SK-N-SH (cell line): ENCODE results near the gene RASSF8. TPM values are rescaled to one million over a fixed set of nuclear protein-coding genes. Genes with fewer than 3 reads are reported as not detected.
A peak's percentile ranks its signal among the peaks of the same experiment; 100 is the strongest.

Source experiments
- CTCF ChIA-PET: fragments of 300-600, 350-600 bp; formaldehyde crosslinking; extraction: SDS; loops from one replicate; lab custom pipeline; 2021; lab: Yijun Ruan, JAX
- POLR2A ChIA-PET: fragments of 350-600 bp; sonication (Branson Sonifier 250); formaldehyde crosslinking; extraction: SDS; loops from one replicate; lab custom pipeline; 2020; ENCODE audit warnings: antibody characterized with exemption, inconsistent platforms; lab: Yijun Ruan, JAX
- DNase-seq: peaks from one replicate; pipeline ENCODE4 v3.0.0; 2012
- H2AFZ ChIP-seq: fragments of 200-600 bp; sonication (generic); 2 replicates; pipeline ENCODE4 v1.8.1; 2016; ENCODE audit warnings: antibody characterized with exemption, mild to moderate bottlenecking, low read depth
- H3F3A ChIP-seq: fragments of 200-600 bp; sonication (generic); replicated peaks from 2 replicates; pipeline ENCODE3; 2016; ENCODE audit warnings: antibody characterized with exemption, mild to moderate bottlenecking; ENCODE audit not compliant: insufficient read depth
- H3K27ac ChIP-seq, 2 experiments: fragments of 200-500 bp in 1 of 2; fragments of 200-600 bp in 1 of 2; sonication (Bioruptor generic) in 1 of 2; sonication (generic), shearing (Covaris generic) in 1 of 2; 2 replicates each; pipeline versions ENCODE4 v1.5.1 to v1.6.1; 2014 to 2016; ENCODE audit warnings: low read depth in 2 of 2, inconsistent platforms in 1 of 2, low read length in 1 of 2, mild to moderate bottlenecking in 1 of 2, mixed read lengths in 1 of 2
- H3K27me3 ChIP-seq: fragments of 200-600 bp; sonication (generic), shearing (Covaris generic); 2 replicates; pipeline ENCODE4 v1.6.1; 2016; ENCODE audit warnings: mixed run types; ENCODE audit not compliant: insufficient read depth
- H3K36me3 ChIP-seq, 2 experiments: fragments of 200-500 bp in 1 of 2; fragments of 200-600 bp in 1 of 2; sonication (Bioruptor generic) in 1 of 2; sonication (generic) in 1 of 2; replicated peaks in 1 of 2; 2 replicates each; pipeline versions ENCODE3 to v1.5.1; 2014 to 2016; ENCODE audit warnings: low read length in 1 of 2, mild to moderate bottlenecking in 1 of 2; ENCODE audit not compliant: insufficient read depth in 2 of 2, control insufficient read depth in 1 of 2
- H3K4me1 ChIP-seq, 2 experiments: fragments of 200-500 bp in 1 of 2; fragments of 200-600 bp in 1 of 2; sonication (Bioruptor generic) in 1 of 2; sonication (generic), shearing (Covaris generic) in 1 of 2; 2 replicates each; pipeline versions ENCODE4 v1.5.1 to v1.6.1; 2014 to 2016; ENCODE audit warnings: low read depth in 1 of 2, low read length in 1 of 2, mixed run types in 1 of 2; ENCODE audit not compliant: insufficient read depth in 2 of 2, control insufficient read depth in 1 of 2
- H3K4me2 ChIP-seq: fragments of 200-600 bp; sonication (generic), shearing (Covaris generic); 2 replicates; pipeline ENCODE4 v1.6.1; 2017; ENCODE audit warnings: mixed run types
- H3K4me3 ChIP-seq, 2 experiments: fragments of 200-500 bp in 1 of 2; fragments of 200-600 bp in 1 of 2; sonication (Bioruptor generic) in 1 of 2; sonication (generic), shearing (Covaris generic) in 1 of 2; 2 replicates each; pipeline versions ENCODE4 v1.5.1 to v1.8.1; 2014 to 2016; ENCODE audit warnings: low read depth in 2 of 2, inconsistent platforms in 1 of 2, low read length in 1 of 2, mild to moderate bottlenecking in 1 of 2, mixed read lengths in 1 of 2, moderate library complexity in 1 of 2
- H3K79me2 ChIP-seq: fragments of 200-600 bp; sonication (generic); 2 replicates; pipeline ENCODE4 v1.8.1; 2017; ENCODE audit warnings: mild to moderate bottlenecking; ENCODE audit not compliant: insufficient read depth
- H3K9ac ChIP-seq: fragments of 200-600 bp; sonication (generic); 2 replicates; pipeline ENCODE4 v1.6.1; 2017; ENCODE audit warnings: mixed run types
- H3K9me2 ChIP-seq: fragments of 200-600 bp; sonication (generic); 2 replicates; pipeline ENCODE4 v1.6.1; 2017; ENCODE audit warnings: mixed run types
- H3K9me3 ChIP-seq: fragments of 200-600 bp; sonication (generic); 2 replicates; pipeline ENCODE4 v1.6.1; 2017; ENCODE audit warnings: mixed run types, mild to moderate bottlenecking, moderate library complexity
- H4K20me1 ChIP-seq: fragments of 200-600 bp; sonication (generic); 2 replicates; pipeline ENCODE4 v1.6.1; 2017; ENCODE audit warnings: mild to moderate bottlenecking, mixed run types; ENCODE audit not compliant: insufficient read depth
- CHD2 ChIP-seq: fragments of 150-350 bp; IDR thresholded peaks from 2 replicates; pipeline ENCODE4 v1.6.1; 2018; ENCODE audit warnings: low read length; ENCODE audit not compliant: partially characterized antibody
- ELF1 ChIP-seq: IDR thresholded peaks from 2 replicates; pipeline ENCODE4 v1.4.0; 2012
- EP300 ChIP-seq, 2 experiments: IDR thresholded peaks; 2 replicates each; pipeline versions ENCODE4 v1.4.0 to v1.6.1; 2012; ENCODE audit warnings: borderline replicate concordance in 1 of 2, low read depth in 1 of 2, low read length in 1 of 2
- FOXM1 ChIP-seq: IDR thresholded peaks from 2 replicates; pipeline ENCODE4 v1.4.0; 2012; ENCODE audit warnings: low read depth, mild to moderate bottlenecking
- GABPA ChIP-seq: IDR thresholded peaks from 2 replicates; pipeline ENCODE4 v1.4.0; 2012; ENCODE audit warnings: low read depth, mild to moderate bottlenecking
- MEF2A ChIP-seq: IDR thresholded peaks from 2 replicates; pipeline ENCODE4 v1.4.0; 2012; ENCODE audit warnings: low read depth, borderline replicate concordance
- NFIC ChIP-seq: IDR thresholded peaks from 2 replicates; pipeline ENCODE4 v1.4.0; 2012; ENCODE audit warnings: borderline replicate concordance
- NRF1 ChIP-seq: IDR thresholded peaks from 2 replicates; pipeline ENCODE4 v1.6.1; 2012; ENCODE audit warnings: low read depth, mild to moderate bottlenecking, low read length
- POLR2AphosphoS5 ChIP-seq: IDR thresholded peaks from 2 replicates; pipeline ENCODE4 v1.6.1; 2012; ENCODE audit warnings: low read depth, low read length
- TAF1 ChIP-seq: IDR thresholded peaks from 2 replicates; pipeline ENCODE4 v1.6.1; 2012; ENCODE audit warnings: low read depth, mild to moderate bottlenecking, low read length, moderate library complexity, borderline replicate concordance
- TCF12 ChIP-seq: IDR thresholded peaks from 2 replicates; pipeline ENCODE4 v1.4.0; 2012
- TEAD4 ChIP-seq: IDR thresholded peaks from 2 replicates; pipeline ENCODE4 v1.4.0; 2012; ENCODE audit warnings: mild to moderate bottlenecking, borderline replicate concordance; ENCODE audit not compliant: insufficient read depth
- WGBS: methylation state at CpG from one replicate; pipeline ENCODE4 v1.1.6; 2017; ENCODE audit warnings: low lambda C conversion rate; 5-methylcytosine and 5-hydroxymethylcytosine counted together
- polyA plus RNA-seq, 3 experiments: library from polyadenylated mRNA; depleted of rRNA; stranded (reverse); fragments of >200 nt; gene quantifications; 2 replicates each; pipeline ENCODE4 v1.2.3, GENCODE V29; 2012
- TF ChIP-seq, protein P1 (sequence below): IDR thresholded peaks from 2 replicates; pipeline ENCODE4 v1.4.0; 2012; ENCODE audit warnings: low read depth, borderline replicate concordance
- TF ChIP-seq, protein P2 (sequence below): fragments of 150-350 bp; IDR thresholded peaks from 2 replicates; pipeline ENCODE4 v1.6.1; 2017; ENCODE audit warnings: antibody characterized with exemption, low read length, low read depth, borderline replicate concordance
- TF ChIP-seq, protein P3 (sequence below): IDR thresholded peaks from 2 replicates; pipeline ENCODE4 v1.6.1; 2012; ENCODE audit warnings: mild to moderate bottlenecking, low read depth, low read length, moderate library complexity
- TF ChIP-seq, protein P4 (sequence below): fragments of 200-600 bp; sonication (generic); IDR thresholded peaks from 2 replicates; pipeline ENCODE4 v1.6.1; 2017; ENCODE audit warnings: antibody characterized with exemption, mild to moderate bottlenecking, moderate library complexity

Gene RASSF8
- polyA plus RNA-seq, 1 of the 3 experiments (the other 2 are of a cell fraction) = 15.3 TPM

DNA sequence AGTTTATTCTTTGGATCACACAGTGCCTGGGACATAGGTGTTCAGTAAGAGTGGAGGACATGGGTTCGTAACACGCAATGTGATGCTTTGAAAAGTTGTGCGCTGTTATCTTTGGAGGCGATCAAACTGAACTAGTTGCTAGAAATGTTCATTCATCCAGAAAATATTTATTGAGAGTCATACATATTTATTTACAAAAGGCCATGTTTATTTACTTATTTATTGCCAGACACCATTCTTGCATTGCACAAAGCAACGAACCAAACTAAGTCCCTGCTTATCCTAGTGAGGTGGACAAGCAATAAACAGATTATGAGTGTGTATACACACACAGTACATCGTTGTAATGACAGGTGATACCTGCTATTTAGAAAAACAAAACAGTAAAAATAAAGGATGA lies 153.8 kb downstream of the RASSF8 start (continued):
- TF ChIP-seq, protein P1, sequence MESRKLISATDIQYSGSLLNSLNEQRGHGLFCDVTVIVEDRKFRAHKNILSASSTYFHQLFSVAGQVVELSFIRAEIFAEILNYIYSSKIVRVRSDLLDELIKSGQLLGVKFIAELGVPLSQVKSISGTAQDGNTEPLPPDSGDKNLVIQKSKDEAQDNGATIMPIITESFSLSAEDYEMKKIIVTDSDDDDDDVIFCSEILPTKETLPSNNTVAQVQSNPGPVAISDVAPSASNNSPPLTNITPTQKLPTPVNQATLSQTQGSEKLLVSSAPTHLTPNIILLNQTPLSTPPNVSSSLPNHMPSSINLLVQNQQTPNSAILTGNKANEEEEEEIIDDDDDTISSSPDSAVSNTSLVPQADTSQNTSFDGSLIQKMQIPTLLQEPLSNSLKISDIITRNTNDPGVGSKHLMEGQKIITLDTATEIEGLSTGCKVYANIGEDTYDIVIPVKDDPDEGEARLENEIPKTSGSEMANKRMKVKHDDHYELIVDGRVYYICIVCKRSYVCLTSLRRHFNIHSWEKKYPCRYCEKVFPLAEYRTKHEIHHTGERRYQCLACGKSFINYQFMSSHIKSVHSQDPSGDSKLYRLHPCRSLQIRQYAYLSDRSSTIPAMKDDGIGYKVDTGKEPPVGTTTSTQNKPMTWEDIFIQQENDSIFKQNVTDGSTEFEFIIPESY = no peak
- TF ChIP-seq TAF1 (no peak), MEF2A (no peak), GABPA (no peak), NFIC (no peak), EP300 (IDR thresholded peaks at IDR 0.05; ENCODE audit: borderline replicate concordance in 1 of 2, low read depth in 1 of 2, low read length in 1 of 2) (no peak)

DNA sequence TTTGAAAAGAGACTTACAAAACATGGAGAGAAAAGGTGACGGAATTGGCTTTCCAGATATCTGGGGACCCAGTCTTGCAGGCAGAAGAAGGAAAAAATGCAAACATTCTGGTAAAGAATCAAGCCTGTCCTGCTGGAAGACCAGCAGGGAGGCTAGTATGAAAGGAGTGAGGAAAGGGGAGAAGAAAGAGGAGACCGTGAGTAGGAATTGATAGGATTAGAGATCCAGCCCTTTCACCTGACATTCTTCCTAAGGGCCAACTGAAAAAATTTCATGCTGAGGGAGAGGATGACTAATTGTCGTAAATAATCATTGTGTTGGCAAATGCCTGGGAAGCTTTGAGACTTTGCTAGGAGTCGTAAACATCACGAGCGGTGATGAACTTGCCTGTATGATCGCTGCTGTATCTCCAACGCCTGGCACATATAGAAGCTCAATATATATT lies 154.2 kb downstream of the RASSF8 start:
- no peak overlapping the region for H3K27ac ChIP-seq
- no peaks in the 10 kb centered on the region for H3K9me2 ChIP-seq
- no peak overlapping the region for H3K4me3 ChIP-seq
- no peak overlapping the region for H3K4me2 ChIP-seq
- peaks cover 4% of the 10 kb centered on the region for H3F3A ChIP-seq
- ChIA-PET CTCF (no interaction called here), POLR2A (no interaction called here)
- no peaks in the 10 kb centered on the region for H3K36me3 ChIP-seq
- no peaks in the 10 kb centered on the region for H3K9me3 ChIP-seq
- 92% methylated on average over 8 of the region's 8 CpGs for WGBS
- no peaks in the 10 kb centered on the region for H4K20me1 ChIP-seq
- no peak overlapping the region for H3K9ac ChIP-seq
- no peak overlapping the region for H2AFZ ChIP-seq
- TF ChIP-seq CHD2 (no peak), TCF12 (no peak), NFIC (no peak)
- TF ChIP-seq, protein P2, sequence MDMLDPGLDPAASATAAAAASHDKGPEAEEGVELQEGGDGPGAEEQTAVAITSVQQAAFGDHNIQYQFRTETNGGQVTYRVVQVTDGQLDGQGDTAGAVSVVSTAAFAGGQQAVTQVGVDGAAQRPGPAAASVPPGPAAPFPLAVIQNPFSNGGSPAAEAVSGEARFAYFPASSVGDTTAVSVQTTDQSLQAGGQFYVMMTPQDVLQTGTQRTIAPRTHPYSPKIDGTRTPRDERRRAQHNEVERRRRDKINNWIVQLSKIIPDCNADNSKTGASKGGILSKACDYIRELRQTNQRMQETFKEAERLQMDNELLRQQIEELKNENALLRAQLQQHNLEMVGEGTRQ = no peak
- TF ChIP-seq, all 33 proteins: peak for 0
- Histone ChIP-seq H3K4me1 (peaks cover 0 to 12% of the 10 kb centered on the region in 2 experiments; a peak in 2 of 4 replicates), H3K79me2 (no peaks in the 10 kb centered on the region), H3K27me3 (no peaks in the 10 kb centered on the region)
- DNase-seq = no peak

DNA sequence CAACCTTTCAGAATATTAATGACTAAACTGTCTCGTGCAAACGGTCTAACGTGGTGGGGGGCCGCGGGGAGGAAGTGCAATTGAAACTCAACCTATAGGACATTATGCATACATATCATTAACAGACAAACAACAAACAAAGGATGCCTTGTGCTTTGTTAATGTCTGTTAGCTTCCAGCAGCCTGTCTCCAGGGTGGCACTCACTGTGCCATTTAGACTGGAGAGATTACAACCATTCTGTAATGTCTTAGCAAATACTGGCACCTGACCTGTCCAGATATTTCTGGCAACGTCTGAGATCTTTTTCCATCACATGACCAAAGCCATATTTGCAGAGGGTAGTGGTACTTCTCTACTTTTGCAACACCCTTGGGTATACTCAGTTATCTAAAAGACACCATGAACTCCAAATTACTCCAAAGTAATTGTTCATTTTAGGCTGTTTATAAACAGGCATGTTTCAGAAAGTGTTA lies 154.7 kb downstream of the RASSF8 start:
- no peaks in the 10 kb centered on the region for H3K9me3 ChIP-seq
- no peak for DNase-seq
- H3K4me3 ChIP-seq = peak overlapping the region in 1 of 2 experiments; percentile 58; a peak in 1 of 4 replicates
- no peaks in the 10 kb centered on the region for H3K79me2 ChIP-seq
- no peaks in the 10 kb centered on the region for H3K27me3 ChIP-seq
- H3K4me2 ChIP-seq = peak overlapping the region; percentile 70
- no peak overlapping the region for H3K27ac ChIP-seq
- peaks cover 4% of the 10 kb centered on the region for H3F3A ChIP-seq
- WGBS = 83% methylated on average over 6 of the region's 6 CpGs
- H3K9ac ChIP-seq = no peak overlapping the region; the same call in 1 of the 2 replicates
- H2AFZ ChIP-seq = no peak overlapping the region
- CTCF ChIA-PET = interaction anchor here (0.6 to 1.0 kb wide), 2 partner anchors 154 to 501 kb away, joined by 3 read pairs; no protein-coding TSS in a partner anchor
- POLR2A ChIA-PET = no interaction called here
- H3K9me2 ChIP-seq = no peaks in the 10 kb centered on the region
- peaks cover 0 to 12% of the 10 kb centered on the region in 2 experiments; a peak in 2 of 4 replicates for H3K4me1 ChIP-seq
- no peaks in the 10 kb centered on the region for H3K36me3 ChIP-seq
- H4K20me1 ChIP-seq = no peaks in the 10 kb centered on the region
- TF ChIP-seq, protein P3, sequence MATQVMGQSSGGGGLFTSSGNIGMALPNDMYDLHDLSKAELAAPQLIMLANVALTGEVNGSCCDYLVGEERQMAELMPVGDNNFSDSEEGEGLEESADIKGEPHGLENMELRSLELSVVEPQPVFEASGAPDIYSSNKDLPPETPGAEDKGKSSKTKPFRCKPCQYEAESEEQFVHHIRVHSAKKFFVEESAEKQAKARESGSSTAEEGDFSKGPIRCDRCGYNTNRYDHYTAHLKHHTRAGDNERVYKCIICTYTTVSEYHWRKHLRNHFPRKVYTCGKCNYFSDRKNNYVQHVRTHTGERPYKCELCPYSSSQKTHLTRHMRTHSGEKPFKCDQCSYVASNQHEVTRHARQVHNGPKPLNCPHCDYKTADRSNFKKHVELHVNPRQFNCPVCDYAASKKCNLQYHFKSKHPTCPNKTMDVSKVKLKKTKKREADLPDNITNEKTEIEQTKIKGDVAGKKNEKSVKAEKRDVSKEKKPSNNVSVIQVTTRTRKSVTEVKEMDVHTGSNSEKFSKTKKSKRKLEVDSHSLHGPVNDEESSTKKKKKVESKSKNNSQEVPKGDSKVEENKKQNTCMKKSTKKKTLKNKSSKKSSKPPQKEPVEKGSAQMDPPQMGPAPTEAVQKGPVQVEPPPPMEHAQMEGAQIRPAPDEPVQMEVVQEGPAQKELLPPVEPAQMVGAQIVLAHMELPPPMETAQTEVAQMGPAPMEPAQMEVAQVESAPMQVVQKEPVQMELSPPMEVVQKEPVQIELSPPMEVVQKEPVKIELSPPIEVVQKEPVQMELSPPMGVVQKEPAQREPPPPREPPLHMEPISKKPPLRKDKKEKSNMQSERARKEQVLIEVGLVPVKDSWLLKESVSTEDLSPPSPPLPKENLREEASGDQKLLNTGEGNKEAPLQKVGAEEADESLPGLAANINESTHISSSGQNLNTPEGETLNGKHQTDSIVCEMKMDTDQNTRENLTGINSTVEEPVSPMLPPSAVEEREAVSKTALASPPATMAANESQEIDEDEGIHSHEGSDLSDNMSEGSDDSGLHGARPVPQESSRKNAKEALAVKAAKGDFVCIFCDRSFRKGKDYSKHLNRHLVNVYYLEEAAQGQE = no peak
- no peak for TF ChIP-seq EP300 (IDR thresholded peaks at IDR 0.05; ENCODE audit: borderline replicate concordance in 1 of 2, low read depth in 1 of 2, low read length in 1 of 2)
- no peak for TF ChIP-seq MEF2A
- no peak for TF ChIP-seq ELF1
- TF ChIP-seq FOXM1 = no peak
- TF ChIP-seq, protein P4, sequence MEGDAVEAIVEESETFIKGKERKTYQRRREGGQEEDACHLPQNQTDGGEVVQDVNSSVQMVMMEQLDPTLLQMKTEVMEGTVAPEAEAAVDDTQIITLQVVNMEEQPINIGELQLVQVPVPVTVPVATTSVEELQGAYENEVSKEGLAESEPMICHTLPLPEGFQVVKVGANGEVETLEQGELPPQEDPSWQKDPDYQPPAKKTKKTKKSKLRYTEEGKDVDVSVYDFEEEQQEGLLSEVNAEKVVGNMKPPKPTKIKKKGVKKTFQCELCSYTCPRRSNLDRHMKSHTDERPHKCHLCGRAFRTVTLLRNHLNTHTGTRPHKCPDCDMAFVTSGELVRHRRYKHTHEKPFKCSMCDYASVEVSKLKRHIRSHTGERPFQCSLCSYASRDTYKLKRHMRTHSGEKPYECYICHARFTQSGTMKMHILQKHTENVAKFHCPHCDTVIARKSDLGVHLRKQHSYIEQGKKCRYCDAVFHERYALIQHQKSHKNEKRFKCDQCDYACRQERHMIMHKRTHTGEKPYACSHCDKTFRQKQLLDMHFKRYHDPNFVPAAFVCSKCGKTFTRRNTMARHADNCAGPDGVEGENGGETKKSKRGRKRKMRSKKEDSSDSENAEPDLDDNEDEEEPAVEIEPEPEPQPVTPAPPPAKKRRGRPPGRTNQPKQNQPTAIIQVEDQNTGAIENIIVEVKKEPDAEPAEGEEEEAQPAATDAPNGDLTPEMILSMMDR = no peak
- TF ChIP-seq POLR2AphosphoS5 = no peak
- no peak for TF ChIP-seq NRF1
- no peak for TF ChIP-seq TEAD4
